Lower leg skin (tissue), 3 donors: ENCODE results near the gene MYH9.

Experiments
- POLR2A ChIP-seq, 2 donors: fragments of 450-650 bp; IDR thresholded peaks; one replicate each; pipeline ENCODE4 v1.6.1; 2016 to 2017; ENCODE audit warnings: antibody characterized with exemption in 2 of 2, mild to moderate bottlenecking in 1 of 2, moderate library complexity in 1 of 2
- TF ChIP-seq, protein P1 (sequence below), 3 donors: fragments of 450-650 bp; IDR thresholded peaks; one replicate each; pipeline ENCODE4 v1.5.1; 2016; ENCODE audit warnings: antibody characterized with exemption in 3 of 3, mild to moderate bottlenecking in 3 of 3, moderate library complexity in 2 of 3

- TF ChIP-seq POLR2A (IDR thresholded peaks at IDR 0.05), result no peak
- TF ChIP-seq, protein P1, sequence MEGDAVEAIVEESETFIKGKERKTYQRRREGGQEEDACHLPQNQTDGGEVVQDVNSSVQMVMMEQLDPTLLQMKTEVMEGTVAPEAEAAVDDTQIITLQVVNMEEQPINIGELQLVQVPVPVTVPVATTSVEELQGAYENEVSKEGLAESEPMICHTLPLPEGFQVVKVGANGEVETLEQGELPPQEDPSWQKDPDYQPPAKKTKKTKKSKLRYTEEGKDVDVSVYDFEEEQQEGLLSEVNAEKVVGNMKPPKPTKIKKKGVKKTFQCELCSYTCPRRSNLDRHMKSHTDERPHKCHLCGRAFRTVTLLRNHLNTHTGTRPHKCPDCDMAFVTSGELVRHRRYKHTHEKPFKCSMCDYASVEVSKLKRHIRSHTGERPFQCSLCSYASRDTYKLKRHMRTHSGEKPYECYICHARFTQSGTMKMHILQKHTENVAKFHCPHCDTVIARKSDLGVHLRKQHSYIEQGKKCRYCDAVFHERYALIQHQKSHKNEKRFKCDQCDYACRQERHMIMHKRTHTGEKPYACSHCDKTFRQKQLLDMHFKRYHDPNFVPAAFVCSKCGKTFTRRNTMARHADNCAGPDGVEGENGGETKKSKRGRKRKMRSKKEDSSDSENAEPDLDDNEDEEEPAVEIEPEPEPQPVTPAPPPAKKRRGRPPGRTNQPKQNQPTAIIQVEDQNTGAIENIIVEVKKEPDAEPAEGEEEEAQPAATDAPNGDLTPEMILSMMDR (IDR thresholded peaks at IDR 0.05), result no peak
These were observed 48.3 kb downstream of the MYH9 start for GRCh38 chr22:36339171-36340065.
